B cell (primary cell): Measurements from ENCODE around the gene PEPD.

Experiments used
- CTCF ChIP-seq: fragments of 200-600 bp; IDR thresholded peaks from one replicate; pipeline ENCODE4 v1.8.0; 2022; ENCODE audit warnings: antibody characterized with exemption, mild to moderate bottlenecking
- EZH2 ChIP-seq: IDR thresholded peaks from 2 replicates; pipeline ENCODE4 v1.6.1; 2012; ENCODE audit warnings: borderline replicate concordance, low read depth, mild to moderate bottlenecking, moderate library complexity, low read length; ENCODE audit not compliant: insufficient read depth, poor library complexity, severe bottlenecking

DNA sequence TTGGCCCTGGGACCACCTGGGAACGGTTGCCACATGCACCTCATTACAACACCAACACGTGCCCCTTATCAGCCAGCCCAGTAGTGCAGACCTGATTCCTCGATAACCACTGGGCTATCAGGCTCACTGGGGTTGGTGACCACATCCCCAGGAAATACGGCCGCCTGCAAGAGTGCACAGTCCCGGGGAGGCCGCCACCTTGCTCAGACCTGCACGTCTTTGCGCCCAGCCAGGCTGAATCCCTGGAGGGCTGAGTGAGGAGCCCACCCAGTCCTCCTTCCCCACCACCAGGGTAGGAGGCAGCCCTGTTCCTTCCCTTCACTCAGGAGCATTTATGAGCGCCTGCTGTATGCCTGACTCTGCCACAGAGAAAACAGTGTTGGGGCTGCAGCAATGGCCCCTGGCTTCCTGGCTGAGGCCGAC lies 80.3 kb downstream of the PEPD start:
- TF ChIP-seq EZH2 = no peak
- no peak for TF ChIP-seq CTCF
